Measurements from ENCODE around the gene CTSE.

The CTSE gene

DNA sequence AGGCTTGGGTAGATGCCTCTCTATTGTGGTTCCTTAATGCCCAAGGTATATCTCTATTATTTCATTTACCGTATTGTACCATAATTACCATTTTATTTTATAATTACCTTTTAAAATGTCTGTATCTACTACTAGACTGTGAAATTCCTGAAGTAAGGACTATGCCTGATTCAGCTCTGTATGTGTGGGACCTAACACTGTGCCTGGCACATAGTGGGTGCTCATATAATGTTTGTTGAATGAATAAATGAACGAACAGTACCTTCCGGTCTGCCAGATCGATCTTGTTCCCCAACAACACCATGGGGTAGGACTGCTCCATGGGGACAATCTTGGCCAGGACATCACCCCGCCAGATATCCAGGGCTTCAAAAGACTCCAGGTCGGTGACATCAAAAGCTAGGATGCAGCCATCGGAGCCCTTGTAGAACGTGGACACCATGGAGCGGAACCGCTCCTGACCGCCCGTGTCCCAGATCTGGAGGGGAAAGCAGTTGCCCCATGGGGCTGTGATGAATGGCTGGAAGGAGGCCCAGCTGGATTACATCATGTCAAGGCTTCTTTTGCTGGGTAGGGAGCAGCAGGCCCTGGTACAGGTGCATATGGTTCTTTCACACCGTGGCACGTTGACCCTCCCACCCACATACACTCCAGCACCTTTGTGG, 31.3 kb downstream of the CTSE start:
- Histone ChIP-seq H3K36me3 (ENCODE audit: control insufficient read depth, insufficient read depth, low read length) (no peaks in the 10 kb centered on the region), H3K4me3 (replicated peaks; ENCODE audit: low read depth, low read length) (no peak overlapping the region), H3K27me3 (replicated peaks; ENCODE audit: control insufficient read depth, insufficient read depth, low read length) (peaks cover 5% of the 10 kb centered on the region; the same call in 1 of the 2 replicates)
- TF ChIP-seq CTCF (IDR thresholded peaks at IDR 0.05; ENCODE audit: insufficient read depth, low read length, poor library complexity, severe bottlenecking) = no peak
- no peak for DNase-seq (ENCODE audit: extremely low read depth, insufficient read length)

- TF ChIP-seq CTCF (IDR thresholded peaks at IDR 0.05; ENCODE audit: insufficient read depth, low read length, poor library complexity, severe bottlenecking) = no peak
- Histone ChIP-seq H3K27me3 (replicated peaks; ENCODE audit: control insufficient read depth, insufficient read depth, low read length) (peaks cover 5% of the 10 kb centered on the region; the same call in 1 of the 2 replicates), H3K36me3 (ENCODE audit: control insufficient read depth, insufficient read depth, low read length) (no peaks in the 10 kb centered on the region), H3K4me3 (replicated peaks; ENCODE audit: low read depth, low read length) (no peak overlapping the region)
- DNase-seq (ENCODE audit: extremely low read depth, insufficient read length) = no peak
Observed at GRCh38 chr1:205991237-205991636, 32.5 kb downstream of the CTSE start.

GRCh38 chr1:205990226-205990625, 33.5 kb downstream of the CTSE start:
- peaks cover 5% of the 10 kb centered on the region; the same call in 1 of the 2 replicates for H3K27me3 ChIP-seq (replicated peaks; ENCODE audit: control insufficient read depth, insufficient read depth, low read length)
- no peak for DNase-seq (ENCODE audit: extremely low read depth, insufficient read length)
- H3K4me3 ChIP-seq (replicated peaks; ENCODE audit: low read depth, low read length) = no peak overlapping the region
- TF ChIP-seq CTCF (IDR thresholded peaks at IDR 0.05; ENCODE audit: insufficient read depth, low read length, poor library complexity, severe bottlenecking) = no peak
- H3K36me3 ChIP-seq (ENCODE audit: control insufficient read depth, insufficient read depth, low read length) = no peaks in the 10 kb centered on the region

DNA sequence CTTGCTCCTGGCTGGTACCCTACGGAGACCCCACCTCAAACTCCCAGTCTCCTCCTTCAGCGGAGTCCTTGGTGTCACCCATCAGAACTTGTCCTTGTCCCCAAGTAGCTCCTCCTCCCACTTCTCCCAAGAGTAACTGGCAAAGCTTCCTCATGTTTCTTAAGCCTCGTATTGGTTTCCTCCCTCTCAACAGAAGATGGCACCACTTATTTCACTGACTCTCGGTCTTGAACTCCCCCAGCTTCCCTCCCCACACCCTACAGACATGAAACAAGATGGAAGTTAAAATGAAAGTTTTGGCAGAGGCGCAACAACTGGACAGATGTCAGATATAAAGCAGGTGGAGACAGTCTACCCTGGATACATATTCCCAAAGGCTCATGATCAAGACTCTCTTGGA, 33.9 kb downstream of the CTSE start:
- H3K4me3 ChIP-seq (replicated peaks; ENCODE audit: low read depth, low read length) = no peak overlapping the region
- TF ChIP-seq CTCF (IDR thresholded peaks at IDR 0.05; ENCODE audit: insufficient read depth, low read length, poor library complexity, severe bottlenecking) = no peak
- peaks cover 5% of the 10 kb centered on the region; the same call in 1 of the 2 replicates for H3K27me3 ChIP-seq (replicated peaks; ENCODE audit: control insufficient read depth, insufficient read depth, low read length)
- no peak for DNase-seq (ENCODE audit: extremely low read depth, insufficient read length)
- H3K36me3 ChIP-seq (ENCODE audit: control insufficient read depth, insufficient read depth, low read length) = no peaks in the 10 kb centered on the region

- Histone ChIP-seq H3K4me3 (replicated peaks; ENCODE audit: low read depth, low read length) (no peak overlapping the region), H3K36me3 (ENCODE audit: control insufficient read depth, insufficient read depth, low read length) (no peaks in the 10 kb centered on the region), H3K27me3 (replicated peaks; ENCODE audit: control insufficient read depth, insufficient read depth, low read length) (0 out of 2 replicates have a peak, but pooled peaks cover 1% of the 10 kb centered on the region)
- TF ChIP-seq CTCF (IDR thresholded peaks at IDR 0.05; ENCODE audit: insufficient read depth, low read length, poor library complexity, severe bottlenecking) = no peak
- DNase-seq (ENCODE audit: extremely low read depth, insufficient read length) = no peak
Observed at GRCh38 chr1:205988585-205988995, 35.1 kb downstream of the CTSE start.
